K562 (cell line): ENCODE data around the gene SLC16A5. TPM values are rescaled to one million over a fixed set of nuclear protein-coding genes. Genes with fewer than 3 reads are reported as not detected.
A peak's percentile ranks its signal among the peaks of the same experiment; 100 is the strongest.

ENCODE experiments used
- CBX2 ChIP-seq: fragments of 200-600 bp; sonication (generic); IDR thresholded peaks from one replicate; pipeline ENCODE4 v1.6.1; 2012; ENCODE audit warnings: mild to moderate bottlenecking, low read length, inconsistent platforms; ENCODE audit not compliant: insufficient read depth, poor library complexity, severe bottlenecking
- CBX5 ChIP-seq: IDR thresholded peaks from 2 replicates; pipeline ENCODE4 v1.6.1; 2014; ENCODE audit warnings: low read depth, borderline replicate concordance
- HOXB6 ChIP-seq: fragments of 250-450 bp; sonication (Bioruptor Pico); IDR thresholded peaks from 2 replicates; pipeline ENCODE4 v1.5.1; 2022; ENCODE audit warnings: mild to moderate bottlenecking, borderline replicate concordance
- IFI16 ChIP-seq: fragments of 250-450 bp; sonication (Bioruptor Pico); IDR thresholded peaks from 2 replicates; pipeline ENCODE4 v2.1.2; 2022; ENCODE audit warnings: mild to moderate bottlenecking, inconsistent platforms
- ILK ChIP-seq: fragments of 450-650 bp; IDR thresholded peaks from 2 replicates; pipeline ENCODE4 v1.6.1; 2016; ENCODE audit warnings: missing genetic modification characterization, low read depth, mild to moderate bottlenecking, missing compliant biosample characterization, moderate library complexity, borderline replicate concordance
- MAFG ChIP-seq: fragments of 450-650 bp; conservative IDR thresholded peaks from 2 replicates; pipeline ENCODE4 v1.6.1; 2016; ENCODE audit warnings: missing genetic modification characterization, missing compliant biosample characterization
- MCM7 ChIP-seq, 2 experiments: fragments of 450-650 bp; IDR thresholded peaks; 2 replicates each; pipeline ENCODE4 v1.6.1; 2016 to 2018
- MECOM ChIP-seq: fragments of 250-450 bp; sonication (Bioruptor Pico); IDR thresholded peaks from 2 replicates; pipeline ENCODE4 v1.8.0; 2022; ENCODE audit warnings: inconsistent platforms
- MYBL2 ChIP-seq, 2 experiments: fragments of 450-650 bp in 1 of 2; sonication (generic) in 1 of 2; formaldehyde crosslinking in 1 of 2; IDR thresholded peaks; 2 replicates each; pipeline versions ENCODE4 v1.6.1 to v1.8.1; 2017 to 2022; ENCODE audit warnings: borderline replicate concordance in 1 of 2, inconsistent platforms in 1 of 2, low read depth in 1 of 2, mild to moderate bottlenecking in 1 of 2, missing genetic modification reagents in 1 of 2, moderate library complexity in 1 of 2
- NR3C1 ChIP-seq: sonication (generic); formaldehyde crosslinking; IDR thresholded peaks from 2 replicates; pipeline ENCODE4 v1.8.1; 2022; ENCODE audit warnings: missing genetic modification reagents
- NRF1 ChIP-seq, 2 experiments: fragments of 450-650 bp; IDR thresholded peaks in 1 of 2; conservative IDR thresholded peaks in 1 of 2; 2 replicates each; pipeline ENCODE4 v1.6.1; 2014; ENCODE audit warnings: mild to moderate bottlenecking in 2 of 2
- POLR2G ChIP-seq: fragments of 200-400 bp; formaldehyde crosslinking; IDR thresholded peaks from 2 replicates; pipeline ENCODE4 v1.6.1; 2017; ENCODE audit warnings: low read depth, mild to moderate bottlenecking, antibody characterized with exemption, low read length, moderate library complexity
- PRMT5 ChIP-seq: sonication (generic); formaldehyde crosslinking; IDR thresholded peaks from 2 replicates; pipeline ENCODE4 v1.5.0; 2020; ENCODE audit warnings: missing genetic modification reagents
- RFX5 ChIP-seq: IDR thresholded peaks from 2 replicates; pipeline ENCODE4 v1.6.1; 2011; ENCODE audit warnings: low read depth, mild to moderate bottlenecking, improper control_type of control experiment, low read length
- SIN3A ChIP-seq, 2 experiments: fragments of 150-350 bp in 1 of 2; IDR thresholded peaks; 2 replicates each; pipeline ENCODE4 v1.6.1; 2011 to 2016; ENCODE audit warnings: borderline replicate concordance in 2 of 2, low read depth in 2 of 2, low read length in 2 of 2, mild to moderate bottlenecking in 2 of 2, moderate library complexity in 2 of 2; ENCODE audit not compliant: control insufficient read depth in 1 of 2
- SIRT6 ChIP-seq: IDR thresholded peaks from one replicate; pipeline ENCODE4 v1.6.1; 2012; ENCODE audit warnings: low read depth, mild to moderate bottlenecking, control low read depth, inconsistent platforms, low read length, moderate library complexity
- SRSF1 ChIP-seq: fragments of 200-400 bp; formaldehyde crosslinking; IDR thresholded peaks from 2 replicates; pipeline ENCODE4 v1.6.1; 2017; ENCODE audit warnings: mild to moderate bottlenecking, low read depth, low read length, moderate library complexity
- TCF7 ChIP-seq: sonication (generic); IDR thresholded peaks from 2 replicates; pipeline ENCODE4 v1.6.1; 2016; ENCODE audit warnings: antibody characterized with exemption, borderline replicate concordance
- ZNF41 ChIP-seq: fragments of 250-450 bp; sonication (Bioruptor Pico); conservative IDR thresholded peaks from 2 replicates; pipeline ENCODE4 v1.4.0; 2020; ENCODE audit warnings: mild to moderate bottlenecking
- ZNF561 ChIP-seq: fragments of 450-650 bp; formaldehyde crosslinking; conservative IDR thresholded peaks from 2 replicates; pipeline ENCODE4 v1.4.0; 2020; ENCODE audit warnings: mild to moderate bottlenecking, moderate library complexity
- ZNF589 ChIP-seq: fragments of 200-800 bp; sonication (Bioruptor generic); IDR thresholded peaks from 2 replicates; pipeline ENCODE4 v1.6.1; 2016; ENCODE audit warnings: low read depth, missing genetic modification characterization, missing compliant biosample characterization
- polyA plus RNA-seq, 8 experiments: library from polyadenylated mRNA; depleted of rRNA in 4 of 8; stranded (reverse) in 5 of 8; unstranded in 3 of 8; fragments of >200 nt; fragmentation: Nextera tagmentation in 2 of 8; fragmentation: Illumina TruSeq in 1 of 8; extraction: Ambion mirVana in 2 of 8; extraction: Trizol in 1 of 8; gene quantifications; 2 replicates each; pipeline versions ENCODE4 v1.2.1 to v1.2.3, GENCODE V29; 2011 to 2014; ENCODE audit warnings: inconsistent platforms in 1 of 8, missing spikeins in 1 of 8
- total RNA-seq, 7 experiments: library from RNA; depleted of rRNA in 6 of 7; stranded (reverse); fragments of >200 nt in 6 of 7; fragmentation: Illumina TruSeq in 2 of 7; extraction: Trizol in 2 of 7; gene quantifications; 2 replicates each; pipeline versions ENCODE4 v1.2.1 to v1.2.3, GENCODE V29; 2011 to 2021; ENCODE audit warnings: low replicate concordance in 1 of 7
- TF ChIP-seq, protein P1 (sequence below): fragments of 200-800 bp; sonication (Bioruptor generic); IDR thresholded peaks from 2 replicates; pipeline ENCODE4 v1.6.1; 2016; ENCODE audit warnings: missing genetic modification characterization, missing compliant biosample characterization

The SLC16A5 gene
- total and polyA plus RNA-seq, 9 of the 15 experiments (the other 6 are each of a cell fraction or from before 2014, with no cell fraction given): 0.06 to 2.6 (median 0.91) TPM

DNA sequence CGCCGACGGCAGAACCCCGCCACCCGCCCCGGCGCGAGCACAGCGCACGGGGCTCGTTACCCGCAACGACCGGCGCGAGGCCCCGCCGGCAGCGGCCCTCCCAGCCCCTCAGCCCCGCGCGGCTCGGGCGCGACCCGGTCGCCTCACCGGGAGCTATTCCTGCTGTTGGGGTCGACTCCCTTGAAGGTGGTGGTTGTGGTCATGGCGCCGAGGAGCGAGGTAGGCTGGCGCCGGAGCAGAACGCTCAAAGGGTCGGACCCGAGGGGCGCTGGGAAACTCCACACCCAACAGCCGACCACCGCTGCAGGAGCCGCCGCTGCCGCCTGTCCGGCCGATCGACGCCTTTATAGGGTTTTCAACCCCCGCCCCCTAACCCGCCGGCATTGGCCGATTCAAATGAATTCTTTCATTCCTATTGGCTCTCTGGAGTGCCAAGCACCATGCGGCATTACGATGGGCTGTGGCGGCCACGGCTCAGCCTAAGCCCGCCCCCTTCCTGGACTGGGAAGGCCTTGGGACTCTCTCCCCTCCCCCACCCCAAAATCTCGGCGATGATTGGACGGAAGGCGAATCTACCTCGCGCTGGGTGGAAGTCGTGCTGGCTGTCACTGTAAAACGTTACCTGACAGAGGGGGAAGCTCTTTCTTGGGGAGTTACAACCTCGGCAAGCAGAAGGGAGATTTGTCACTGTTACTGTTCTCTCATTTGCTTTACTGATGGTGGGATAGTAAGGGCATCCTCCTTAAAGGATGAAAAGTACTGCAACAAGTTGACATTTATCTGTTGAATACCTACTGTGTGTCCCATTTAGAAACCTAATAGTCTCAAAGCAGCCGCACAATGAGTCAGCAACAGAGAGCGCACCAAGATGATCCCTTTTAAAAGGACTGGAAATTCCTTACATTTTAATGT lies 66.7 kb downstream of the SLC16A5 start, which contains the start of gene JPT1 (continued):
- peak; percentile 36 to 52; a peak in 3 of 4 replicates for TF ChIP-seq NRF1 (conservative IDR thresholded peaks at IDR 0.05 in 1 of 2, IDR thresholded peaks at IDR 0.05 in 1 of 2)
- peak; percentile 82; the same call in 1 of the 2 replicates for TF ChIP-seq SRSF1
- TF ChIP-seq SIRT6: no peak
- TF ChIP-seq MCM7 (IDR thresholded peaks at IDR 0.05): no peak
- TF ChIP-seq MYBL2 (IDR thresholded peaks at IDR 0.05; ENCODE audit: low read depth): peak; percentile 96
- TF ChIP-seq MYBL2 (CRISPR knock-in tag; IDR thresholded peaks at IDR 0.05; ENCODE audit: borderline replicate concordance): no peak
- peak; percentile 100 for TF ChIP-seq POLR2G
- TF ChIP-seq RFX5: no peak
- TF ChIP-seq TCF7: no peak
- no peak for TF ChIP-seq ZNF561 (CRISPR knock-in tag)
- TF ChIP-seq CBX5: no peak
- no peak for TF ChIP-seq CBX2
- TF ChIP-seq MAFG: peak; percentile 79
- TF ChIP-seq HOXB6 (CRISPR knock-in tag): no peak
- peak; percentile 86 to 90; a peak in 3 of 4 replicates for TF ChIP-seq SIN3A (IDR thresholded peaks at IDR 0.05; ENCODE audit: borderline replicate concordance in 2 of 2, control insufficient read depth in 1 of 2, low read depth in 2 of 2, low read length in 2 of 2)
- no peak for TF ChIP-seq PRMT5 (CRISPR knock-in tag)
- TF ChIP-seq ZNF589 (CRISPR knock-in tag): no peak
- TF ChIP-seq ILK (tag): no peak
- TF ChIP-seq MECOM (CRISPR knock-in tag): no peak
- TF ChIP-seq, protein P1, sequence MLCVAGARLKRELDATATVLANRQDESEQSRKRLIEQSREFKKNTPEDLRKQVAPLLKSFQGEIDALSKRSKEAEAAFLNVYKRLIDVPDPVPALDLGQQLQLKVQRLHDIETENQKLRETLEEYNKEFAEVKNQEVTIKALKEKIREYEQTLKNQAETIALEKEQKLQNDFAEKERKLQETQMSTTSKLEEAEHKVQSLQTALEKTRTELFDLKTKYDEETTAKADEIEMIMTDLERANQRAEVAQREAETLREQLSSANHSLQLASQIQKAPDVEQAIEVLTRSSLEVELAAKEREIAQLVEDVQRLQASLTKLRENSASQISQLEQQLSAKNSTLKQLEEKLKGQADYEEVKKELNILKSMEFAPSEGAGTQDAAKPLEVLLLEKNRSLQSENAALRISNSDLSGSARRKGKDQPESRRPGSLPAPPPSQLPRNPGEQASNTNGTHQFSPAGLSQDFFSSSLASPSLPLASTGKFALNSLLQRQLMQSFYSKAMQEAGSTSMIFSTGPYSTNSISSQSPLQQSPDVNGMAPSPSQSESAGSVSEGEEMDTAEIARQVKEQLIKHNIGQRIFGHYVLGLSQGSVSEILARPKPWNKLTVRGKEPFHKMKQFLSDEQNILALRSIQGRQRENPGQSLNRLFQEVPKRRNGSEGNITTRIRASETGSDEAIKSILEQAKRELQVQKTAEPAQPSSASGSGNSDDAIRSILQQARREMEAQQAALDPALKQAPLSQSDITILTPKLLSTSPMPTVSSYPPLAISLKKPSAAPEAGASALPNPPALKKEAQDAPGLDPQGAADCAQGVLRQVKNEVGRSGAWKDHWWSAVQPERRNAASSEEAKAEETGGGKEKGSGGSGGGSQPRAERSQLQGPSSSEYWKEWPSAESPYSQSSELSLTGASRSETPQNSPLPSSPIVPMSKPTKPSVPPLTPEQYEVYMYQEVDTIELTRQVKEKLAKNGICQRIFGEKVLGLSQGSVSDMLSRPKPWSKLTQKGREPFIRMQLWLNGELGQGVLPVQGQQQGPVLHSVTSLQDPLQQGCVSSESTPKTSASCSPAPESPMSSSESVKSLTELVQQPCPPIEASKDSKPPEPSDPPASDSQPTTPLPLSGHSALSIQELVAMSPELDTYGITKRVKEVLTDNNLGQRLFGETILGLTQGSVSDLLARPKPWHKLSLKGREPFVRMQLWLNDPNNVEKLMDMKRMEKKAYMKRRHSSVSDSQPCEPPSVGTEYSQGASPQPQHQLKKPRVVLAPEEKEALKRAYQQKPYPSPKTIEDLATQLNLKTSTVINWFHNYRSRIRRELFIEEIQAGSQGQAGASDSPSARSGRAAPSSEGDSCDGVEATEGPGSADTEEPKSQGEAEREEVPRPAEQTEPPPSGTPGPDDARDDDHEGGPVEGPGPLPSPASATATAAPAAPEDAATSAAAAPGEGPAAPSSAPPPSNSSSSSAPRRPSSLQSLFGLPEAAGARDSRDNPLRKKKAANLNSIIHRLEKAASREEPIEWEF (CRISPR knock-in tag): no peak
- TF ChIP-seq NR3C1: 0 out of 2 replicates have a peak, but pooled peaks have one; percentile 18
- TF ChIP-seq ZNF41 (CRISPR knock-in tag): no peak
- no peak for TF ChIP-seq IFI16
